HG03135 (cell line): ENCODE results near the gene FUT2.
"Not testable (repeated sequence)": the region's sequence is repeated elsewhere in the genome, so short reads cannot be mapped to it uniquely, and the experiment has no call there.

Source experiments
- ATAC-seq: cut with Tn5 transposase; IDR thresholded peaks from one replicate; pipeline ENCODE4 v1.9.1; 2021; ENCODE audit warnings: mild to moderate bottlenecking, moderate library complexity; ENCODE audit not compliant: unreplicated experiment

FUT2 gene

GRCh38 chr19:48670699-48671445 is 24.9 kb upstream of the FUT2 start:
- no peak for ATAC-seq

- ATAC-seq, result no peak
Measured at GRCh38 chr19:48671446-48671995, 24.2 kb upstream of the FUT2 start.

- ATAC-seq, result no peak
Measured at GRCh38 chr19:48672994-48673393, 22.8 kb upstream of the FUT2 start, which contains the start of gene NTN5. TSS of gene NTN5 (minus strand) at chr19:48673017. CDS start at chr19:48670986, 2,031 bp downstream.

- no peak for ATAC-seq
Measured at GRCh38 chr19:48673436-48674100, 22.2 kb upstream of the FUT2 start.

- no peak for ATAC-seq
Measured at GRCh38 chr19:48674216-48674809, 21.5 kb upstream of the FUT2 start.

GRCh38 chr19:48674921-48675824 is 20.6 kb upstream of the FUT2 start:
- no peak for ATAC-seq

GRCh38 chr19:48676487-48676886 is 19.3 kb upstream of the FUT2 start:
- ATAC-seq, result no peak

- ATAC-seq, result no peak
Measured at GRCh38 chr19:48676887-48677286, 18.9 kb upstream of the FUT2 start.

- ATAC-seq, result no peak
Measured at GRCh38 chr19:48678201-48678600, 17.6 kb upstream of the FUT2 start.

- not testable (repeated sequence) for ATAC-seq
Measured at GRCh38 chr19:48680006-48680405, 15.8 kb upstream of the FUT2 start.

GRCh38 chr19:48680436-48681126 is 15.2 kb upstream of the FUT2 start:
- no peak for ATAC-seq

GRCh38 chr19:48681127-48681470 is 14.7 kb upstream of the FUT2 start:
- ATAC-seq, result no peak

- ATAC-seq, result no peak
Measured at GRCh38 chr19:48683349-48683748, 12.4 kb upstream of the FUT2 start.

GRCh38 chr19:48685583-48685982 is 10.2 kb upstream of the FUT2 start:
- no peak for ATAC-seq

GRCh38 chr19:48686088-48686487 is 9.7 kb upstream of the FUT2 start:
- no peak for ATAC-seq

GRCh38 chr19:48686637-48687036 is 9.1 kb upstream of the FUT2 start:
- ATAC-seq, result not testable (repeated sequence)

GRCh38 chr19:48687776-48688175 is 8.0 kb upstream of the FUT2 start:
- ATAC-seq, result no peak

- no peak for ATAC-seq
Measured at GRCh38 chr19:48689449-48689848, 6.3 kb upstream of the FUT2 start.

- not testable (repeated sequence) for ATAC-seq
Measured at GRCh38 chr19:48693629-48694028, 2.1 kb upstream of the FUT2 start.

GRCh38 chr19:48696353-48697010 is 711 bp downstream of the FUT2 start:
- ATAC-seq, result no peak
